ENCODE data around the gene TREH. TPM values are rescaled to one million over a fixed set of nuclear protein-coding genes. Genes with fewer than 3 reads are reported as not detected.

TREH gene
- total RNA-seq, 1 donor from 2014 or later: not detected

- H3K4me1 Mint-ChIP-seq: peaks cover 25% of the 10 kb centered on the region
- peaks cover 10% of the 10 kb centered on the region for H3K36me3 Mint-ChIP-seq (ENCODE audit: low read depth)
- no peaks in the 10 kb centered on the region for H3K9me3 Mint-ChIP-seq
- peaks cover 36% of the 10 kb centered on the region for H3K27me3 Mint-ChIP-seq
- H3K4me3 Mint-ChIP-seq: peak overlapping the region; percentile 76
- DNase-seq: peak; percentile 89
- intact Hi-C loops (cut with micrococcal nuclease): loop anchor here (2.0 kb wide), 1 partner anchor 36 kb away; the partner anchor contains the start of gene ARCN1
- peak overlapping the region; percentile 52 for H3K27ac Mint-ChIP-seq
Measured at GRCh38 chr11:118608360-118609227, 70.9 kb downstream of the TREH start.

GRCh38 chr11:118607401-118608359 is 71.8 kb downstream of the TREH start, which contains the start of gene PHLDB1:
TSS of gene PHLDB1 (plus strand) at chr11:118607615. CDS start at chr11:118613837, 6,222 bp downstream.
- H3K4me3 Mint-ChIP-seq: peak within 1 kb of the TSS; percentile 76
- intact Hi-C loops (cut with micrococcal nuclease): loop anchor here (2.0 kb wide), 1 partner anchor 35 kb away; the partner anchor contains the start of gene ARCN1
- H3K9me3 Mint-ChIP-seq: no peaks in the 10 kb centered on the region
- H3K36me3 Mint-ChIP-seq (ENCODE audit: low read depth): peaks cover 13% of the 10 kb centered on the region
- peaks cover 25% of the 10 kb centered on the region for H3K4me1 Mint-ChIP-seq
- peaks cover 34% of the 10 kb centered on the region for H3K27me3 Mint-ChIP-seq
- DNase-seq: peak; percentile 78
- H3K27ac Mint-ChIP-seq: peak within 1 kb of the TSS; percentile 29

Other genes with a start within 250 kb of the TREH start
- gene KMT2A, start 243.2 kb downstream of the TREH start, total RNA-seq: 70.7 and 73.2 TPM in 2 replicates
- gene TTC36, start 152.2 kb downstream of the TREH start, total RNA-seq: 0.38 and 0.65 TPM in 2 replicates
- gene TMEM25, start 148.5 kb downstream of the TREH start, total RNA-seq: 13.0 and 14.1 TPM in 2 replicates
- gene IFT46, start 113.7 kb downstream of the TREH start, total RNA-seq: 17.6 and 19.1 TPM in 2 replicates
- 147 and 150 TPM in 2 replicates for gene ARCN1, start 107.2 kb downstream of the TREH start, total RNA-seq
- gene PHLDB1, start 72.0 kb downstream of the TREH start, total RNA-seq: 1.3 and 1.7 TPM in 2 replicates
- gene DDX6, start 111.5 kb upstream of the TREH start, total RNA-seq: 117 TPM in 2 replicates
- 6.1 and 6.4 TPM in 2 replicates for gene CXCR5, start 204.2 kb upstream of the TREH start, total RNA-seq
- gene BCL9L, start 246.3 kb upstream of the TREH start, total RNA-seq: 25.1 and 28.5 TPM in 2 replicates